Measurements from ENCODE around the gene MANSC4.

Gene MANSC4

GRCh38 chr12:27733052-27733656 is 46.9 kb downstream of the MANSC4 start:
- Histone ChIP-seq H3K4me3 (ENCODE audit: low read length) (no peak overlapping the region), H3K4me1 (ENCODE audit: control insufficient read depth, insufficient read depth, low read length) (no peaks in the 10 kb centered on the region), H3K36me3 (ENCODE audit: control insufficient read depth, insufficient read depth, low read length) (peaks cover 2% of the 10 kb centered on the region), H3K27me3 (ENCODE audit: control insufficient read depth, insufficient read depth, low read length) (no peaks in the 10 kb centered on the region), H3K9ac (ENCODE audit: low read length) (no peak overlapping the region), H3K27ac (ENCODE audit: low read depth, low read length) (no peak overlapping the region)

DNA sequence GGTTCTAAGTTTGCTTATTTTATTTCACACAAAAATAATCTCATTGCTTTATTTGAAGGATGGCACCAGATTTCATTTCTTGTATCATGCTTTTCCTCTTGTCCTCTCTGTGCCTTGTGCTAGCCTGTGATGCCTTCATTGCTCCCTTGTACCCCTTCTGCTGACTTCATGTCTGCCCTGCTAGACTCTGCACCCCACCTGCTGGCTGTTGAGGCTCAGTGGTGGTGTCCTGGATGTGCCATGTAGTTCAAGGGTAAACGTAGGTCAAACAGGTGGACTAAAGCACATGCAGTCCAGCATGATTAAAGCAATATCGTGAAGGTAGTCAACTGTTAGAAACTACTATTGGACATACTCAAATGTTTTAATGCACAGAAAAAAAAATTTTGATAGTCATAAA is 47.8 kb downstream of the MANSC4 start:
- H3K4me3 ChIP-seq (ENCODE audit: low read length): no peak overlapping the region
- H3K27me3 ChIP-seq (ENCODE audit: control insufficient read depth, insufficient read depth, low read length): no peaks in the 10 kb centered on the region
- no peaks in the 10 kb centered on the region for H3K4me1 ChIP-seq (ENCODE audit: control insufficient read depth, insufficient read depth, low read length)
- peaks cover 2% of the 10 kb centered on the region for H3K36me3 ChIP-seq (ENCODE audit: control insufficient read depth, insufficient read depth, low read length)
- H3K9ac ChIP-seq (ENCODE audit: low read length): no peak overlapping the region
- H3K27ac ChIP-seq (ENCODE audit: low read depth, low read length): no peak overlapping the region

DNA sequence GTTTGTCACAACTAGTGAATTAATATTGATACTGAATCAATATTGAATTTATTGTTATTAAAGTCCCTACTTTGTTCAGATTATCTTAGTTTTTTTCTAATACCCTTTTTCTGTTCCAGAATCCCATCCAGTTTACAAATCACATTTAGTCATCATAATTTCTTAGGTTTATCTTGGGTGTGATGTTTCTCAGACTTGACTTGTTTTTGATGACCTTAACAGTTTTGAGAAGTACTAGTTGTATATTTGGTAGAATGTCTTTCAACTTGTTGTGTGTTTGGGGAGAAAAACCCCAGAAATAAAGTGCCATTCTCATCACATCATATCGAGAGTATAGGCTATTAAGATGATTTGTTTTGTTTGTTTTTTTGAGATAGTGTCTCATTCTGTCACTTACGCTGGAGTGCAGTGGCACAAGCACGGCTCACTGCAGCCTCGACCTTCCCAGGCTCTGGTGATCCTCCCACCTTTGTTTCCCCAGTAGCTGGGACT is 49.9 kb downstream of the MANSC4 start:
- Histone ChIP-seq H3K4me3 (ENCODE audit: low read length) (no peak overlapping the region), H3K36me3 (ENCODE audit: control insufficient read depth, insufficient read depth, low read length) (no peaks in the 10 kb centered on the region), H3K4me1 (ENCODE audit: control insufficient read depth, insufficient read depth, low read length) (no peaks in the 10 kb centered on the region), H3K27ac (ENCODE audit: low read depth, low read length) (no peak overlapping the region), H3K27me3 (ENCODE audit: control insufficient read depth, insufficient read depth, low read length) (no peaks in the 10 kb centered on the region), H3K9ac (ENCODE audit: low read length) (no peak overlapping the region)

DNA sequence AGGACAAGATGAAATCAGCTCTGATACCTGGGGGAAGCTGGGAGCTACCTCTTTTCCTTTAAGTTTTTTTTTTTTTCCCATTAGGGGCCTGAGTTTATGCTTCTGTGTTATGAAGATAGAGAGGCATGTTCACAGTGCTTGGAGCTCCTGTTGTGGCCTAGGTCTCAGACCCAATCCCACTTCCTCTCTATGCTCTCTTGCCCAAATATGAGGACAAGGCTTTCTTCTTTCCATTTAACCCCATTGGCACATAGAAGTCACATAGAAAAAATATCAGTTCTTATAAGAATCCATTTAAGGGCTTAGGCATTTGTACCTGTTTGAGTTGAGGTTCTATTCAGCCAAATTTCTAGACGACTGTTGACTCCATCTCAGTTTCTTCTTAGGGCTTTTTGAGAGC is 56.8 kb downstream of the MANSC4 start:
- H3K4me1 ChIP-seq (ENCODE audit: control insufficient read depth, insufficient read depth, low read length): no peaks in the 10 kb centered on the region
- no peak overlapping the region for H3K9ac ChIP-seq (ENCODE audit: low read length)
- H3K4me3 ChIP-seq (ENCODE audit: low read length): no peak overlapping the region
- H3K27ac ChIP-seq (ENCODE audit: low read depth, low read length): no peak overlapping the region
- H3K36me3 ChIP-seq (ENCODE audit: control insufficient read depth, insufficient read depth, low read length): peaks cover 6% of the 10 kb centered on the region
- H3K27me3 ChIP-seq (ENCODE audit: control insufficient read depth, insufficient read depth, low read length): no peaks in the 10 kb centered on the region
